ENCODE measurements around the gene RSPH1. TPM values are rescaled to one million over a fixed set of nuclear protein-coding genes. Genes with fewer than 3 reads are reported as not detected.
A peak's percentile ranks its signal among the peaks of the same experiment; 100 is the strongest.

Gene RSPH1
- total and polyA plus RNA-seq, 2 experiments from 2014 or later: 0.06 to 0.43 TPM

DNA sequence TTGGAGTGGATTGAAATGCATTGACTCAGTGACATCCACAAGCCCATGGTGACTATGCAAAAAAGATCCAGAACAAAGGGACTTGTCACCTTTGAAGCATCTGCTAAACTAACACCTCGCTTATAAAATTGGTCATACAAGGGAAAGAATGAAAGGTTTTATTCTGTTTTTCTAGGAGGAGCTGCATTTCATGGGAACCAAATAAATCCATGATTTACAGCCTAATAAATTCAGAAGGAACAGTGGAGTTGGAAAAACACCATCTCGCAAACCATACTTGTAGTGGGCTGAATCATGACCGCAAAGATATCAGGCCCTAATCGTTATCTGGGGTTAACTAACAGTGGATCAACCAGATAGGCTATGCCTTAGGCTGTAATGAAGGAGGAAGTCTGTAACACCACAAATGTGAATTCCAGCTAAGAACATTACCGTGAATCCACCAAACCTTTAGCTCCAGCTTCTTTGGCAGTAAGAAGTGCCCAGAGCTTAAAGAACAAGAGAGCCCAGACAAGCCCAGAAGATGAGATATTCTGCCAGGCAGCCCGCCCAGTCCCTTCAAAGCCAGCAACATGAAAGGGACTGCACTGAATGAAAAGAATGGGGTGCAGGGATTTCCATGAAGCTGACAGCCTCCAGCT, 27.4 kb downstream of the RSPH1 start:
- H3K9me3 ChIP-seq (ENCODE audit: low read depth): no peaks in the 10 kb centered on the region
- no peaks in the 10 kb centered on the region for H3K36me3 ChIP-seq
- TF ChIP-seq, protein P1, sequence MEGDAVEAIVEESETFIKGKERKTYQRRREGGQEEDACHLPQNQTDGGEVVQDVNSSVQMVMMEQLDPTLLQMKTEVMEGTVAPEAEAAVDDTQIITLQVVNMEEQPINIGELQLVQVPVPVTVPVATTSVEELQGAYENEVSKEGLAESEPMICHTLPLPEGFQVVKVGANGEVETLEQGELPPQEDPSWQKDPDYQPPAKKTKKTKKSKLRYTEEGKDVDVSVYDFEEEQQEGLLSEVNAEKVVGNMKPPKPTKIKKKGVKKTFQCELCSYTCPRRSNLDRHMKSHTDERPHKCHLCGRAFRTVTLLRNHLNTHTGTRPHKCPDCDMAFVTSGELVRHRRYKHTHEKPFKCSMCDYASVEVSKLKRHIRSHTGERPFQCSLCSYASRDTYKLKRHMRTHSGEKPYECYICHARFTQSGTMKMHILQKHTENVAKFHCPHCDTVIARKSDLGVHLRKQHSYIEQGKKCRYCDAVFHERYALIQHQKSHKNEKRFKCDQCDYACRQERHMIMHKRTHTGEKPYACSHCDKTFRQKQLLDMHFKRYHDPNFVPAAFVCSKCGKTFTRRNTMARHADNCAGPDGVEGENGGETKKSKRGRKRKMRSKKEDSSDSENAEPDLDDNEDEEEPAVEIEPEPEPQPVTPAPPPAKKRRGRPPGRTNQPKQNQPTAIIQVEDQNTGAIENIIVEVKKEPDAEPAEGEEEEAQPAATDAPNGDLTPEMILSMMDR (IDR thresholded peaks at IDR 0.05; ENCODE audit: low read depth, low read length): no peak
- H3K27me3 ChIP-seq: no peaks in the 10 kb centered on the region
- H3K27ac ChIP-seq: no peak overlapping the region
- no peak overlapping the region for H3K4me3 ChIP-seq
- no peak for DNase-seq (ENCODE audit: low read depth in 1 of 2, low spot score in 1 of 2)
- H3K4me1 ChIP-seq (ENCODE audit: low read depth): no peaks in the 10 kb centered on the region

- no peaks in the 10 kb centered on the region for H3K27me3 ChIP-seq
- no peaks in the 10 kb centered on the region for H3K4me1 ChIP-seq (ENCODE audit: low read depth)
- no peak overlapping the region for H3K27ac ChIP-seq
- peak; percentile 37 to 45 for DNase-seq (ENCODE audit: low read depth in 1 of 2, low spot score in 1 of 2)
- no peaks in the 10 kb centered on the region for H3K36me3 ChIP-seq
- H3K4me3 ChIP-seq: no peak overlapping the region
- TF ChIP-seq, protein P1 (IDR thresholded peaks at IDR 0.05; ENCODE audit: low read depth, low read length): peak; percentile 23
- H3K9me3 ChIP-seq (ENCODE audit: low read depth): no peaks in the 10 kb centered on the region
Measured at GRCh38 chr21:42467140-42467983, 28.7 kb downstream of the RSPH1 start.

DNA sequence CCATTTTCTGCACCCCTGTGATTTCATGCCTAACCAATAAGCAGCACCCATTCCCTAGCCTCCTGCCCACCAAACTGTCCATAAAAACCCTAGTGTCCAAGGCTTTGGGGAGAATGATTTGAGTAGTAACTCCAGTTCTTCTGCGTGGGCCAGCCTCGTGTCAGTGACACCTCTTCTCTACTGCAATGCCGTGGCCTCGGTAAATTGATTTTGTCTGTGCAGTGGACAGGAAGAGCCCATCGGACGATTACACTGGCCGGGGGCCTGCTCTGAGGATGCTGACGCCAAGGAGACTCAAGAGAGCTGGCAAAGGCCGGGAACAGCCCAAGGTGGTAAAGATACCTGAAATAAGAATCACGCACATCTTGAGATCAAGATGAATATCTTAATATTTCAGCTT, 29.3 kb downstream of the RSPH1 start:
- H3K4me1 ChIP-seq (ENCODE audit: low read depth): no peaks in the 10 kb centered on the region
- no peak overlapping the region for H3K27ac ChIP-seq
- TF ChIP-seq, protein P1 (IDR thresholded peaks at IDR 0.05; ENCODE audit: low read depth, low read length): no peak
- no peak overlapping the region for H3K4me3 ChIP-seq
- H3K27me3 ChIP-seq: no peaks in the 10 kb centered on the region
- no peaks in the 10 kb centered on the region for H3K36me3 ChIP-seq
- H3K9me3 ChIP-seq (ENCODE audit: low read depth): no peaks in the 10 kb centered on the region
- DNase-seq (ENCODE audit: low read depth in 1 of 2, low spot score in 1 of 2): no peak

DNA sequence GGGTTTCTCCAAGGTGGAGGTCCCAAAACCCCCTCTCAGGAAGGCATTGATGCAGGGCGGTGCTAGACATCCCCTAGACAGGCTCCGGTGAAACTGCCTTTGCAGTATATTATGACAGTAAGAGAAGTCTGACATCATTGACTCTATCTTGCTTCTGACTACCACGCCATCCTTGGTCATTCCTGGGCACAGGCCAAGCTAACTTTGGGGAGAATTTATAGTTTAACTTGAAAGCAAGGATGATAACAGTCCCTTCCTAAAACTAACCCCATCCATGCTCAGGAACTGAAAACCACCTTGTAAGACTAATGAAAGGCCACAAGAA, 30.3 kb downstream of the RSPH1 start:
- H3K27ac ChIP-seq: no peak overlapping the region
- no peaks in the 10 kb centered on the region for H3K36me3 ChIP-seq
- TF ChIP-seq, protein P1 (IDR thresholded peaks at IDR 0.05; ENCODE audit: low read depth, low read length): no peak
- no peak for DNase-seq (ENCODE audit: low read depth in 1 of 2, low spot score in 1 of 2)
- no peaks in the 10 kb centered on the region for H3K27me3 ChIP-seq
- H3K4me3 ChIP-seq: no peak overlapping the region
- no peaks in the 10 kb centered on the region for H3K4me1 ChIP-seq (ENCODE audit: low read depth)
- H3K9me3 ChIP-seq (ENCODE audit: low read depth): no peaks in the 10 kb centered on the region

GRCh38 chr21:42465008-42465802, 30.8 kb downstream of the RSPH1 start:
- H3K4me1 ChIP-seq (ENCODE audit: low read depth): no peaks in the 10 kb centered on the region
- no peak overlapping the region for H3K4me3 ChIP-seq
- H3K27me3 ChIP-seq: no peaks in the 10 kb centered on the region
- TF ChIP-seq, protein P1 (IDR thresholded peaks at IDR 0.05; ENCODE audit: low read depth, low read length): no peak
- no peak overlapping the region for H3K27ac ChIP-seq
- DNase-seq (ENCODE audit: low read depth in 1 of 2, low spot score in 1 of 2): peak in 1 of 2 donors; percentile 54
- H3K9me3 ChIP-seq (ENCODE audit: low read depth): no peaks in the 10 kb centered on the region
- no peaks in the 10 kb centered on the region for H3K36me3 ChIP-seq
